Measurements from ENCODE around the gene TMEM200A.

DNA sequence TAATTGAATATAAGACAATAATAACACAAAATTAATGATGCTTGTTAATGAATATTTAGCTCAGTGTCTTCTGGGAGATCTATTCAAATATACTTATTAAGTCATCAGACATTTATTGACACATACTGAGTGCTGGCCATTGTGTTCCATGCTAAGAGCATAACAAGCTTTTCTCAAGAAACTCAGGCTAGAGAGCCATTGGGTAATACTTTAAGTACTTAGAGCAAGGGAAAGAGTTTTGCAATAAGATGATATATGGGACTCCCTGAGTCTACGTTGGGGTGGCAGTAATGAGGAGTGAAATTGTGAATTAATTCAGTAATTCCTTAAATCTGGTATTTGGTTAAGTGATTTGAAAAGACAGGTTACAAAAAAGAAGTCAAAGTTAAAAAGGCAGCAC lies 11.1 kb downstream of the TMEM200A start:
- TF ChIP-seq, protein P1, sequence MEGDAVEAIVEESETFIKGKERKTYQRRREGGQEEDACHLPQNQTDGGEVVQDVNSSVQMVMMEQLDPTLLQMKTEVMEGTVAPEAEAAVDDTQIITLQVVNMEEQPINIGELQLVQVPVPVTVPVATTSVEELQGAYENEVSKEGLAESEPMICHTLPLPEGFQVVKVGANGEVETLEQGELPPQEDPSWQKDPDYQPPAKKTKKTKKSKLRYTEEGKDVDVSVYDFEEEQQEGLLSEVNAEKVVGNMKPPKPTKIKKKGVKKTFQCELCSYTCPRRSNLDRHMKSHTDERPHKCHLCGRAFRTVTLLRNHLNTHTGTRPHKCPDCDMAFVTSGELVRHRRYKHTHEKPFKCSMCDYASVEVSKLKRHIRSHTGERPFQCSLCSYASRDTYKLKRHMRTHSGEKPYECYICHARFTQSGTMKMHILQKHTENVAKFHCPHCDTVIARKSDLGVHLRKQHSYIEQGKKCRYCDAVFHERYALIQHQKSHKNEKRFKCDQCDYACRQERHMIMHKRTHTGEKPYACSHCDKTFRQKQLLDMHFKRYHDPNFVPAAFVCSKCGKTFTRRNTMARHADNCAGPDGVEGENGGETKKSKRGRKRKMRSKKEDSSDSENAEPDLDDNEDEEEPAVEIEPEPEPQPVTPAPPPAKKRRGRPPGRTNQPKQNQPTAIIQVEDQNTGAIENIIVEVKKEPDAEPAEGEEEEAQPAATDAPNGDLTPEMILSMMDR (IDR thresholded peaks at IDR 0.05): no peak
- TF ChIP-seq TCF7L2 (IDR thresholded peaks at IDR 0.05; ENCODE audit: low read depth, low read length): no peak
- TF ChIP-seq SIN3A (IDR thresholded peaks at IDR 0.05; ENCODE audit: borderline replicate concordance, insufficient read depth, low read depth, low read length): no peak
- TF ChIP-seq POLR2AphosphoS5 (IDR thresholded peaks at IDR 0.05; ENCODE audit: low read depth, low read length): no peak

Measured in Panc1 (cell line).